IPS DF 19.7 (cell line): ENCODE measurements around the gene CEPT1.
"Not testable (repeated sequence)": the region's sequence is repeated elsewhere in the genome, so short reads cannot be mapped to it uniquely, and the experiment has no call there.

Experiments
- DNase-seq: peaks from one replicate; pipeline ENCODE4 v3.0.0-alpha.2; 2013; ENCODE audit warnings: low read depth, low spot score

The CEPT1 gene

GRCh38 chr1:111209622-111210021 lies 69.6 kb downstream of the CEPT1 start:
- DNase-seq = no peak

DNA sequence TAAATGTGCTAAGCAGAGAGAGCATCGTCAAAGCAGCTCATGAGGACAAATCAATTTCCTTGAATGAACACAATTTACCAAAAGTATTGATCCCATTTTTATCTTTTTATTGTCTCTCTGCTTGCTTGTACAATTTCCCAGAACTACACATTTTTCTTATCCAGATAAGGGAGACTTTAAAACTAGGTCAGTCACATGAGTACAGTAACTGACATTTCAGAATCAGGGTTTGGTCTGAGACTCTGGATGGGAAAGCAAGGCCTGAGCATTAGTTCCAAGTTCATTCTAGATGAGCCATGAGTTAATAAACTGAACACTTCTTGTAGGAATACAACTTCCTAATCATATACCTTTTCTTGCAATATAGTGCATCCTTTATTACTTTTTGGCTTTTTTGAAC lies 71.9 kb downstream of the CEPT1 start:
- no peak for DNase-seq

GRCh38 chr1:111212634-111213335 lies 72.8 kb downstream of the CEPT1 start:
- no peak for DNase-seq

DNA sequence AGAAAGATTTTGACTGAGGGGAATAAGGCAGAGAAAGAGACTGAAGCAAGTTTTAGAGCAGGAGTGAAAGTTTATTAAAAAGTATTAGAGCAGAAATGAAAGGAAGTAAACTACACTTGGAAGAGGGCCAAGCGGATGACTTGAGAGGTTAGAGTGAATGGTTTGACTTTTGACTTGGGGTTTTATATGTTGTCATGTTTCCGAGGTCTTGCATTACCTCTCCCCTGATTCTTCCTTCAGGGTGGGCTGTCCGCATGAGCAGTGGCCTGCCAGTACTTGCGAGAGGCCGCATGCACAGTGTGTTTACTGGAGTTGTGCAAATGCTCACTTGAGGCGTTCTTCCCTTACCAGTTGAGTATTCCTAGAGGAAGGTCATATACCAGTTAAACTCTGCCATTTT lies 73.4 kb downstream of the CEPT1 start:
- DNase-seq = no peak

GRCh38 chr1:111214074-111214801 lies 74.2 kb downstream of the CEPT1 start:
- DNase-seq = no peak

GRCh38 chr1:111214884-111215283 lies 74.9 kb downstream of the CEPT1 start:
- DNase-seq = no peak

DNA sequence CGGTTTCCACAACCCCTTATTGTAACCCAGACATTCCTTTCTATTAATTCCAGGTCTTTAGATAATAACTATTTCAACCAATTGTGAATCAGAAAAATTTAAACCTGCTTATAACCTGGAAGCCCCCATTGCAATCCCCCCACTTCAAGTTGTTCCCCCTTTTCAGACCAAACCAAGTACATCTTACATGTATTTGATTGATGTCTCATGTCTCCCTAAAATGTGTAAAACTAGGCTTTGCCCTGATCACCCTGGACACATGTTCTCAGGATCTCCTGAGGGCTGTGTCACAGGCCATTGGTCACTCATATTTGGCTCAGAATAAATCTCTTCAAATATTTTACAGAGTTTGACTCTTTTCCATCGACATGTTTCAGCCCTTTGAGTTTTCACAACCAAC lies 75.3 kb downstream of the CEPT1 start:
- DNase-seq = not testable (repeated sequence)

- no peak for DNase-seq
Measured at GRCh38 chr1:111216751-111217150, 76.7 kb downstream of the CEPT1 start.

GRCh38 chr1:111217183-111217910 lies 77.3 kb downstream of the CEPT1 start:
- DNase-seq = no peak

DNA sequence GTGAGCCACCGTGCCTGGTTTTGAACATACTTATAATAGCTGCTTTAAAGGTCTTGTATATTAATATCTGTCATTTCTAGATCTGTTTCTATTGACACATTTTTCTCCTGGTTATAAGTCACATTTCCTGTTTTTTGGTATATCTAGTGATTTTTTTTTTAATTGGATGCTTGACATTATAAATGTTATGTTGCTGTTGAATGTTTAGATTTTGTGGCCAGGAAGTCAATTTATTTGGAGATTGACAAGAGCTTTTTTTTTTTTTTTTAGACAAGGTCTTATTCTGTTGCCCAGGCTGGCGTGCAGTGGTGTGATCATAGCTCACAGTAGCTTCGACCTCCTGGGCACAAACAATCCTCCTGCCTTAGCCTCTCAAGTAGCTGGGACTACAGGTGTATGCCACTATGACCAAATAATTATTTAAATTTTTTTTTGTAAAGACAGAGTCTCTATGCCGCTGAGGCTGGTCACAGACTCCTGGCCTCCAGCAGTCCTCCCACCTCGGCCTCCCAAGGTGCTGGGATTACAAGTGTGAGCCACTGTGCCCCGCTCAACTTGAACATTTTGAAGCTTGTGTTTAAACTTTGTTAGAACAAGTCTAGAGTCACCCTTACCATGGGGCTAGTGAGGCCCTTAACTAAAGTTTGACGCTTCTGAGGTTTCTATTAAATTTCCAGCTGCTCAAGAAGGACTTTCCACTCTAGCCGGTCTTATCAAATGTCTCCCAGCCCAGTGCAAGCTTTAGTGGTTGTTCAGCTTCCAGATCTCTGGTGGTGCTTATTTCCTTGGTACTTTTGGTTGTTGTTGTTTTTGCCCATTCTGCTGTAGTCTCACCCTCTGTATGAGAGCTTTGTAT lies 78.9 kb downstream of the CEPT1 start:
- DNase-seq = no peak

GRCh38 chr1:111219557-111220286 lies 79.7 kb downstream of the CEPT1 start:
- no peak for DNase-seq

DNA sequence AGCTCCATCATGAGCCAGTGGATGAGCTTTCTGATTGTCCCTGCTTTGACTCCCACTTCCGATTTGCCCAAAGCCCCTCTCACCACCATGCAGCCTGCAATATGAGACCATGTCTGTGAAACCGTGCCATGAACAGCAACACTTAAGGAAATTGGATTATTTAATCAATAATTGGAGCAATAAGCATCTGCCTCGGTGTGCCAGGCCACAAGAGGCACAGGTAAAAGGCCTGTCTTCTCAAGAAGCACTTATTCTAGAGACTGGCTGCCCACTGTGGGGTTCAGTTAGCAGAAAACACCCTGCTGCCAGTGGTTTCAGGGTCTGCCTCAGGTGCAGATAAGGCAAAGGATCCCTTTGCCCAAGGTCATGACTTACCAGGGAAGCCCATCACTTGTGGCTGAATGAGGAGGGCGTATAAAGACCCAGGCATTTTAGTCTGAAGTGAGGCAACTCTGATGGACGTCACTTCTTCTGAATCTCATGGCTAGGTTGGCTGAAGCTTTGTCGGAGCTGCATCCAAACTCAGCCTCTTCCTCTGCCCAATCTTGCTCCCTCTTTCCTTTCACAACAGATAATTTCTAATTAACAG lies 80.4 kb downstream of the CEPT1 start:
- no peak for DNase-seq

- DNase-seq = no peak
Measured at GRCh38 chr1:111221276-111221632, 81.2 kb downstream of the CEPT1 start.

DNA sequence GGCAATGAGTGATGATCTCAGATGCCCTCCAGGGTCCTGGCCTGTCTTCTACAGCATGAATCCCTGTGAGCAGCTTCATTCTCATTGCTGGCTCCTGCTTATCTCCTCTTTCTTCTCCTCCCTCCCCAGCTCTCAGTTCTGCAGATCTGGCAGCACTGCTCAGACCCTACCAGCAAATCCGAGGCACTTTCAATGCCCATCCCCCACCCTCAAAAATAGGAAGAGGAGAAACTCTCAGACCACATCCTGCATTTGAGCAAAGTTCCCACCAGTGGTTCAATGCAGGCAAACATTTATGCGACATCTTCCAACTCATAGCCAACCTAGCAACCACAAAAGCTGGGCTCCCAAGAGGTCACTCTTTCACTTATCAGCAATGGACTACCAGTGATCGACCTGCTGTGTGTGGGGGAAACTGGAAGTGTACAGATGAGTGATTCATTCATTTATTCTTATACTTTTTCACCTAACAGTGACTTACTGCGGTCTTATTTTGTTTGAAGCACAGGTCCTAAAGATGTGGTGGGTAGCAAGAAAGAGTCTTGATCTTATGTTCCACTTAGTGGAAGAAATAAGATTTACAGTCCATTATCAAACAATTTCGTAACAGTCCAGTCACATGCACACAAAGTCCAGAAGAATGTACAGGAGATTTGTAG lies 81.7 kb downstream of the CEPT1 start:
- DNase-seq = no peak

DNA sequence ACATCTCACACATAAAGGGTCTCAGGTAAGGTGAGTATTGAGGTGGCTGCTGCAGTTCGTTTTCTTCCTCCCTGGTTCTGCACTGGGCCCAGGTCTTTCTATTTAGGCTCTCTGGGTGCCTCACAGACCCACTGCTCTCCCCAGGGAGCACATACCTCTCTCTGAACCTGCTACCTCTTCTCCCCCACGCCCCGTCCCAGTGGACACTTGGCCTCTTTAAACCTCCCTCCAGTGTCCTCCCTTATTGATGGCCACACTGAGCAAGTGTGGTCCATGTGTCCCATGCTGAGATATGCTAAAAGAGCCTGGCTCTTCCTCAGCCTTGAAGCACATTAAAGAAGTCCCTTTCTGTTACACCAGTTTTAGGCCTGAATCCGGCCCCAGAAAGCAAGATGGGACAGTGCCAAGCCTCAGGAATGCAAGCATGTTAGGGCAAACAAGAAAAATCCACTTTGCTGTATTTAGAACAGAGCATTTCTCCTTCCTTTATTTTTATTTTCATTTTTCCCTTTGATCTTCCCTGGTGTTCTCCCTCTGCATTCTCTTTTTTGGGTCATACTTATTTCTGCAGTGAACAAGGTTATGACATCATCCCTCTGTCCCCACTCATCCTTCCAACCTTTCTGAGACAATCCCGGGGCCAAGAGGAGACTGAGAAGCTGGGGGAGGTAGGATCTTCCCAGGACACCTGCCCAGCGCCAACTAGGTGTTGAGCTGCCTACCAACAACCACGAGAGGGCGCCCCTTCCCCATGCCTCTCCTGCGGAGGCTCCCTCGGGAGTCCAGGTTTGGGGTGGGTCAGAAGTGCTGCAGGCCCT lies 82.5 kb downstream of the CEPT1 start:
- no peak for DNase-seq

DNA sequence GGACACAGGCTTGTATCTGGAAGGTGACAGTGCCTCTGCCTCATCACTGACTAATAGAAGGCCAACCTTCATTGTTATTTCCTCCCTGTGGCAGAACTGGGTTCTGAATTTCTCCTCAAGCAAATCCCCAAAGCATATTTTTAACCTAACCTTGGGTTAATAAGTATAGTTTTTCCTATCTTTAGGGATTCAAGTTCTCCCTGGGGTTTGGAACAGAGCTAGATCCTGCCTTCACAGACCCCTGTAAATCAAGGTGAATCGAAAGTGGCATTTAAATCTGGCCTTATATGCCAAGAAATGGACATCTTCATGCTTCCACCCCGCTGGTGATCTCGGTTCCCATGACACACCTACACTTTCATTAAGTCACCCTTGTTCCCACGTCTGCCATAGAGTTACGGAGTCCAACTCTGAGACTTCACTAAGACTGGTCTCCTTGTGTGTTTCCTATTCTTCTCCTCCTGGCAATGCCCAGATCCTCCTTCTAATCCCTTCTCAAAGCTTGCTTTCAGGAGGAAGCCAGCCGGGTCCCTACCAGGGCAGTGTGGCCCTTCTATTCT lies 83.2 kb downstream of the CEPT1 start:
- DNase-seq = no peak

DNA sequence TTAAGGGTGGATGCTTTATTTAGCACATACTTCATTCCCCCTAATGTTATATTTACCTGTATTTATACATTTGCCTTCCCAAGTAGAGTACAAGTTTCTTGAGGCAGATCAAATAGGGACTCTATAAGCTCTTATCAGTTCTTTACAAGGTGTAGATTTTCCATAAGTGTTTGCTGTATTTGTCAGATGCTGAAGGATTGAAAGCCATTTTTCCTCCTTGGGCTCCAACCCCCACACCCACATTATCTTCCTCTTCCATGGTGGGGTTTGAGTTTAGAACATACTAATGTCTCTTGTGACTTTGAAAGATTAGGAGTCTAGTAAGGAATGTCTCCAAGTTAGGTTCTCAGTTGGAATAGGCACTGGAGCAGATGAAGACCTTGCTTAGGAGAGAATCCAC lies 85.1 kb downstream of the CEPT1 start:
- no peak for DNase-seq

- DNase-seq = no peak
Measured at GRCh38 chr1:111225717-111226400, 85.8 kb downstream of the CEPT1 start.
